Right atrium auricular region (tissue), 2 donors: ENCODE data around the gene ATP5PO. TPM values are rescaled to one million over a fixed set of nuclear protein-coding genes. Genes with fewer than 3 reads are reported as not detected.

Experiments used
- DNase-seq: peaks from one replicate; pipeline ENCODE4 v3.0.0-alpha.2; 2019; ENCODE audit warnings: low spot score
- H3K27ac ChIP-seq, 2 donors: fragments of 200-600 bp; sonication (generic); 1 replicate in 1 of 2; 2 replicates in 1 of 2; pipeline ENCODE4 v1.5.1; 2016 to 2019
- H3K27me3 ChIP-seq, 2 donors: fragments of 200-600 bp; sonication (generic); one replicate each; pipeline versions ENCODE4 v1.5.1 to v1.6.0; 2017 to 2019
- H3K36me3 ChIP-seq: fragments of 200-600 bp; sonication (generic); one replicate; pipeline ENCODE4 v1.5.1; 2016
- H3K4me1 ChIP-seq, 2 donors: fragments of 200-600 bp; sonication (generic); one replicate each; pipeline versions ENCODE4 v1.5.1 to v1.6.0; 2017 to 2019
- H3K4me3 ChIP-seq, 2 donors: fragments of 200-600 bp; sonication (generic); 1 replicate in 1 of 2; 2 replicates in 1 of 2; pipeline ENCODE4 v1.5.1; 2017 to 2019; ENCODE audit warnings: mild to moderate bottlenecking in 1 of 2, moderate library complexity in 1 of 2
- H3K9me3 ChIP-seq, 2 donors: fragments of 200-600 bp; sonication (generic); one replicate each; pipeline ENCODE4 v1.5.1; 2019
- CTCF ChIP-seq, 2 donors: fragments of 200-600 bp; sonication (generic); IDR thresholded peaks; one replicate each; pipeline ENCODE4 v1.5.1; 2019; ENCODE audit warnings: antibody characterized with exemption in 2 of 2
- total RNA-seq, 2 donors: library from RNA; depleted of rRNA; stranded (reverse); fragments of >200 nt; gene quantifications; one replicate each; pipeline ENCODE4 v1.1.0, GENCODE V29; 2016

ATP5PO gene
- total RNA-seq, 2 donors from 2014 or later = 593 to 693 TPM

GRCh38 chr21:33884376-33885171, 31.0 kb downstream of the ATP5PO start:
- H3K4me3 ChIP-seq = no peak overlapping the region

GRCh38 chr21:33883118-33883517, 32.5 kb downstream of the ATP5PO start:
- Histone ChIP-seq H3K27me3 (no peaks in the 10 kb centered on the region), H3K4me3 (no peak overlapping the region), H3K36me3 (no peaks in the 10 kb centered on the region), H3K4me1 (no peaks in the 10 kb centered on the region), H3K9me3 (no peaks in the 10 kb centered on the region), H3K27ac (no peak overlapping the region)
- TF ChIP-seq CTCF (IDR thresholded peaks at IDR 0.05) = no peak
- DNase-seq = no peak

More at GRCh38 chr21:33884376-33885171, 31.0 kb downstream of the ATP5PO start:
- Histone ChIP-seq H3K27me3 (no peaks in the 10 kb centered on the region), H3K27ac (no peak overlapping the region), H3K36me3 (no peaks in the 10 kb centered on the region), H3K9me3 (no peaks in the 10 kb centered on the region), H3K4me1 (no peaks in the 10 kb centered on the region)
- no peak for DNase-seq
- no peak for TF ChIP-seq CTCF (IDR thresholded peaks at IDR 0.05)

- H3K27ac ChIP-seq = no peak overlapping the region
- H3K27me3 ChIP-seq = no peaks in the 10 kb centered on the region
- H3K4me3 ChIP-seq = no peak overlapping the region
- no peak for TF ChIP-seq CTCF (IDR thresholded peaks at IDR 0.05)
- no peaks in the 10 kb centered on the region for H3K9me3 ChIP-seq
- no peaks in the 10 kb centered on the region for H3K4me1 ChIP-seq
- H3K36me3 ChIP-seq = no peaks in the 10 kb centered on the region
- no peak for DNase-seq
Observed at GRCh38 chr21:33881689-33882440, 33.7 kb downstream of the ATP5PO start.

DNA sequence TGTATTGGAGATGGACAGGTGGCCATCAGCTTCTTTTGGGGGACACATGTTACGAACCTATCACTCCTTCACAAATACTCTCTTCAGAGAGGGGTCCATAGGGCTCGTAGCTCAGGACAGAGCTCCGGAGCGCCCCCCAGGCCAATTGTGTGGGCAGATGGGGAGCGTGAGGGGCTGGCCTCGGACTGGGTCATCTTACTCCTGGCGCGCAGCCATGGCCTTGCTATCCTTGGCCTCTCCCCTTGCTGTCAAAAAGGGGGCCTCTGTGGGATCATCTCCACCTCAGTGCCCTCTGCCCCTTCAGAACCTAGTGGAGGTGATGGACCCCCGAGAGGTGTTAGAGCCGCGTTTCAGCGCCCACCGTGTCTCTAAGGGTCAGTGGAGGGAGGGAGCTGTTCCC, 35.0 kb downstream of the ATP5PO start:
- no peak for DNase-seq
- Histone ChIP-seq H3K27me3 (no peaks in the 10 kb centered on the region), H3K27ac (no peak overlapping the region), H3K9me3 (no peaks in the 10 kb centered on the region), H3K4me3 (no peak overlapping the region), H3K36me3 (no peaks in the 10 kb centered on the region), H3K4me1 (no peaks in the 10 kb centered on the region)
- no peak for TF ChIP-seq CTCF (IDR thresholded peaks at IDR 0.05)

- H3K4me1 ChIP-seq = no peaks in the 10 kb centered on the region
- H3K27ac ChIP-seq = no peak overlapping the region
- no peaks in the 10 kb centered on the region for H3K27me3 ChIP-seq
- no peak for TF ChIP-seq CTCF (IDR thresholded peaks at IDR 0.05)
- H3K36me3 ChIP-seq = no peaks in the 10 kb centered on the region
- no peak overlapping the region for H3K4me3 ChIP-seq
- no peaks in the 10 kb centered on the region for H3K9me3 ChIP-seq
- DNase-seq = no peak
Observed at GRCh38 chr21:33878824-33879223, 36.8 kb downstream of the ATP5PO start.
